Measurements from ENCODE around the gene SYT6. TPM values are rescaled to one million over a fixed set of nuclear protein-coding genes. Genes with fewer than 3 reads are reported as not detected.
A peak's percentile ranks its signal among the peaks of the same experiment; 100 is the strongest.

SYT6 gene
- total RNA-seq, 2 experiments from 2014 or later: not detected

DNA sequence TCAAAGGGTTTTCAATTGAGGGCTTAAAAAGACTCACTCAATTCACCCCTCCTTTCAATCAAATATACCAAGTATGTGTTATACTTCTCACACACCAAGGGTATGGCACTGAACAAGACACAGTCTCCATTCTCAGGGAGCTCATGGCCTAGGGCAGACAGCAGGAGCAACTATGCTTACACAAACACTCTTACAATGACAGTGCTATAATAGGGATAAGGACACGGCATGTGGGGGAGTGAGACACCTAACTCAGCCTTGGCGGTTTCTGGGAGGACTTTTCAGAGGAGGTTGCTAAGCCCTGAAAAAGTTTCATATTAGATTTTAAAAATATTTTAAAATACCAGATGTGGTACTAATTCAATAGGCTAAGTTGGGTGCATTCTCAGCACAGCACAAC, 22.7 kb upstream of the SYT6 start:
- H3K4me3 Mint-ChIP-seq: no peak overlapping the region
- no peaks in the 10 kb centered on the region for H3K36me3 Mint-ChIP-seq
- no peaks in the 10 kb centered on the region for H3K9me3 Mint-ChIP-seq
- ChIA-PET POLR2A (no interaction called here), CTCF (interaction anchor here (1.7 kb wide), 1 partner anchor 107 kb away, joined by 5 read pairs; no protein-coding TSS in a partner anchor)
- no peaks in the 10 kb centered on the region for H3K4me1 Mint-ChIP-seq (ENCODE audit: low read depth)
- intact Hi-C loops (cut with micrococcal nuclease): no loop called here
- DNase-seq: no peak
- H3K27me3 Mint-ChIP-seq: no peaks in the 10 kb centered on the region
- H3K27ac Mint-ChIP-seq: no peak overlapping the region

DNA sequence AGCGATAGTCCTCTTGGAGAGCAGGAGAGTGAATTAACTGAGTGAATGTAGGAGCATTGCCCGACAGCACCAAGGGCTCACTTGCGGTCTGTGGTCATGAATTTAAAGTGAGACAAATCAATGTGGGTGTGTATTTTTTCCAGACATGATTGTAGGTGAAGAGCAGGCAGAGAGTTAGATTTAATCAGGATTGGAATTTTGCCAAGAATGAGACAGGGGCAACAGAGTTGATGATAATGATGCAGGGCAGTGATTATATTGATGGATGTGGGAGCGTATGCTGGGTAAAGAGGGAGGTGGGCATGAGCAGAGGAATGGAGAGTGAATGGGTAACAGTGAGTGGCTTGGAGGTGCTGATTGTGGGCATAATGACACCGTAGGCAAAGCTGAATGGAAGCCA, 20.0 kb upstream of the SYT6 start:
- intact Hi-C loops (cut with micrococcal nuclease): no loop called here
- no peak overlapping the region for H3K27ac Mint-ChIP-seq
- no peaks in the 10 kb centered on the region for H3K9me3 Mint-ChIP-seq
- ChIA-PET CTCF (no interaction called here), POLR2A (no interaction called here)
- H3K36me3 Mint-ChIP-seq: no peaks in the 10 kb centered on the region
- H3K4me1 Mint-ChIP-seq (ENCODE audit: low read depth): no peaks in the 10 kb centered on the region
- H3K4me3 Mint-ChIP-seq: no peak overlapping the region
- DNase-seq: no peak
- H3K27me3 Mint-ChIP-seq: no peaks in the 10 kb centered on the region

- ChIA-PET CTCF (no interaction called here), POLR2A (no interaction called here)
- intact Hi-C loops (cut with micrococcal nuclease): no loop called here
- H3K9me3 Mint-ChIP-seq: no peaks in the 10 kb centered on the region
- H3K4me3 Mint-ChIP-seq: no peak overlapping the region
- no peak overlapping the region for H3K27ac Mint-ChIP-seq
- no peaks in the 10 kb centered on the region for H3K27me3 Mint-ChIP-seq
- H3K36me3 Mint-ChIP-seq: no peaks in the 10 kb centered on the region
- H3K4me1 Mint-ChIP-seq (ENCODE audit: low read depth): peaks cover 3% of the 10 kb centered on the region
- no peak for DNase-seq
Observed at GRCh38 chr1:114169509-114169908, 15.8 kb upstream of the SYT6 start.

DNA sequence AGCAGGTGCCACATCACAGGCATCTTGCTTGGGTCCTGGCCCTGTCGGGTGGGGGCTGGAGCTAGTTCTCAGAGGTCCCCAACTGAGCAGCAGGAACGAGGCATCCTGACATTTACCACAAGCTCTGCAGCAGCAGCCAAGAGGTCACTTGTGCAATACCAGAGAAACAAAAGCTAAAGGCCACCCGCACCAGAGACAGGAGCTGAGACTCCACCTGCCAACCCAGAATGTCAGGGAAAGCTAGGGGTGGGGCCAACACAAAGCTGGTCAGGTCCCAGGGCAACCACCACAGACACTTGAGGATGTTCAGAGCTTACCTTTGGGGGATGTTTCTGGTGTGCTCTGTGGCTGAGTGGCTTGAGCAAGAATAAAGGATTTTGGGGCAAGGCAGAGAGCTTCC, 13.6 kb upstream of the SYT6 start:
- ChIA-PET CTCF (interaction anchor here (1.0 kb wide), 1 partner anchor 116 kb away, joined by 3 read pairs; no protein-coding TSS in a partner anchor), POLR2A (no interaction called here)
- Mint-ChIP-seq H3K27me3 (peaks cover 5% of the 10 kb centered on the region), H3K27ac (no peak overlapping the region), H3K9me3 (no peaks in the 10 kb centered on the region), H3K4me3 (no peak overlapping the region), H3K4me1 (ENCODE audit: low read depth) (peaks cover 3% of the 10 kb centered on the region), H3K36me3 (no peaks in the 10 kb centered on the region)
- intact Hi-C loops (cut with micrococcal nuclease): no loop called here
- DNase-seq: no peak

DNA sequence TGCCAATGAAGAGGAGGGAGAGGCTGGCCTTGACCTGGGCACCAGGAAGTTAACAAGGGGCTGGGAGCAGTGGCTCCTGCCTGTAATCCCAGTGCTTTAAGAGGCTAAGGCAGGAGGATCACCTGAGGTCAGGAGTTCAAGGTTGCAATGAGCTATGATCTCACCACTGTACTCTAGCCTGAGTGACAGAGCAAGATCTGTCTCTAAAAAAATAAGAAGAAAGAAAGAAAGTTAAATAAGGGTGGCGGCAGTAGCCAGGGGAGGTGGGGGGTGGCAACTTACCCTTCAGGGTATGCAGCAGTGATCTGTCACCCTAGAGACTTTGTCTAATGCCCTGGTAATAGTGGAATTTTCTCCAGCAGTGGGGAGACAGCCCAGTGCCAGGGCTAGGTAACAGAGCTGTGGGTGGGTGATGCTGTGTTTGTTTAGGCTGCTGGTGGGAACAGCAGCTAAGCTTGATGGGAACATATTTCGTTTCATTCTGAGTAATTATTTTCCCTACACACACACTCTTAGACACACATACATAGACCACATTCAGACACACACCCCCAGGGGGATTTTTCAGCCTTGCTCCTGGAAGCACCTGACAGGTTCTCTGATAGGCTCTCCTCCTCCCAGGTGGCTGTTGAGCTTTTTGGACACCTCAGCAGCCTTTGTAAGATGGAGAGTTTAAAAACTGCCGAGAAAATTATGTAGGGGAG, 11.3 kb upstream of the SYT6 start:
- H3K27ac Mint-ChIP-seq: no peak overlapping the region
- H3K9me3 Mint-ChIP-seq: no peaks in the 10 kb centered on the region
- ChIA-PET POLR2A (no interaction called here), CTCF (no interaction called here)
- no peaks in the 10 kb centered on the region for H3K36me3 Mint-ChIP-seq
- H3K27me3 Mint-ChIP-seq: peaks cover 11% of the 10 kb centered on the region
- H3K4me3 Mint-ChIP-seq: no peak overlapping the region
- H3K4me1 Mint-ChIP-seq (ENCODE audit: low read depth): peaks cover 3% of the 10 kb centered on the region
- intact Hi-C loops (cut with micrococcal nuclease): no loop called here
- peak; percentile 36 for DNase-seq

DNA sequence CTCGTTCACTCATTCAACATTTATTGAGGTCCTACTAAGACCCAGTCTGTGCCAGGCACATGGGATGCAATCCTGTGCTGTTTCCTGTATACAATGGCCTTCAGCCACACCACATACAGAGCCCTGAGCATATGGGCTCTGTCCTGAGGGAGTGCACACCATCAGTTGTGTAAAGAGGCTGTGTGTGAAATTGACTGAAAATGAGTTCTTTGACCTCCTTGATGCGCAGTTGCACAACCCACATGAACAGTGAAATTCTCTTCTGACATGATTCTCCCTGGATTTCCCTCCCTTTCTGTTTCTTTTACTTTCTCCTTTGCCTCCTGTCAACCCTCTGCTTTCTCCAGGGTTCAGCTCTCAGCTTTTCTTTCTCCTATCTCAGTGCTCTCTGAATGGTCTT, 6.3 kb upstream of the SYT6 start:
- intact Hi-C loops (cut with micrococcal nuclease): no loop called here
- Mint-ChIP-seq H3K4me1 (ENCODE audit: low read depth) (no peaks in the 10 kb centered on the region), H3K4me3 (no peak overlapping the region), H3K9me3 (no peaks in the 10 kb centered on the region), H3K27me3 (peaks cover 32% of the 10 kb centered on the region), H3K27ac (no peak overlapping the region), H3K36me3 (no peaks in the 10 kb centered on the region)
- DNase-seq: no peak
- CTCF ChIA-PET: no interaction called here
- POLR2A ChIA-PET: no interaction called here

DNA sequence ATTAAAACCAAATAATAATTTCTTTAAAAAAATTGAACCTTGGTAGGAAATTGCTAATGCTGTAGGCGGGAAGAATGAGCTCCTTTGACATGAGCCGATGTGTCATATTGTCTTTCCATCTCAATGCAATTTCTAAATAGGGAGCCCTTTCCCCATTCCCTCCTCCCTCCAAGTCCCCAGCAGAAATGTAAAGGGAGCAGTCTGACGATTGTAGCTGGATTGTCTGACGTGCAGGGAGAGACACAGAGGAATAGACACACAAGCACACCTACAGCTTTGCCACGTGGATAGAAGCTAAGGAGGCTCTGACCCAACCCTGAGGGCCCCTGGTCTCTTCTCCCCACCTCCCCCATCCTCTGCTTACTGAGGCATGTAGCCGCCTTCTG, 3.6 kb upstream of the SYT6 start:
- ChIA-PET CTCF (interaction anchor here (1.9 kb wide), 1 partner anchor 125 kb away, joined by 5 read pairs; no protein-coding TSS in a partner anchor), POLR2A (no interaction called here)
- H3K36me3 Mint-ChIP-seq: no peaks in the 10 kb centered on the region
- H3K27me3 Mint-ChIP-seq: peaks cover 39% of the 10 kb centered on the region
- H3K4me1 Mint-ChIP-seq (ENCODE audit: low read depth): peaks cover 9% of the 10 kb centered on the region
- intact Hi-C loops (cut with micrococcal nuclease): no loop called here
- H3K27ac Mint-ChIP-seq: no peak overlapping the region
- DNase-seq: no peak
- H3K4me3 Mint-ChIP-seq: no peak overlapping the region
- H3K9me3 Mint-ChIP-seq: no peaks in the 10 kb centered on the region

DNA sequence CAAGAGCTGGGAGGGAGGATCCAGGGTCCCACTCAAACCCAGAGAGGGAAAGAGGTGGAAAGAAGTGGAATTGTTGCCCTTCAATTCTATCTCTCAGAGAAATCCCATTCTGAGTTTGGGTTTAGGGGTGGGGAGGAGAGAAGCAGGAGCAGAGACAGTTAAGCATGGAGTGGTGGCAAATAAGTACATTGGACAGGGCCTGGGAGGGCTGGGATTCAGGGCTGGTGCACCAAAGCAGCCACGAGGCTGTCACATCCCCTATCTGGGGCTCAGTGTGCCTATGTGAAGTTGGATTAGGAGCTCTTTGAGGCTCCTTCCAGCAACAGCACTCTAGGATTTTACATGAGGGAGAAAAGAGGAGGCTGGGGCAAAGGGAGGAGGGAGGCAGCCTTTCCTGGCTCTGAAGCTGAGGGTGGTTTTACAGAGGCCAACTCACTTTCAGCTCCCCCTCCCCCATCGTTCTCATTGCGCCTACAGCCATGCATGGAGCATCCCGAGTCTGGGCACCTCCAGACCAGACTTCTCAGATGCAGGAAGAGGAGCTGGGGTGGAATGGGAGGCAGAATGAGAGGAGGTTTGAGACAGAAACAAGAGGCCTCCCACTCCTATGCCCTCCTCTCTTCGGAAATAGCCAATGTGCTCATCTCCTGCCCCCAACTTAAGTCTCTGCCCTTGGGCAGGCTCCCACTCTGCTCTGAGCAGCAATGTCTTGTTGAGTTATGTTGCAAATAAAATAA, 3.0 kb upstream of the SYT6 start:
- Mint-ChIP-seq H3K27ac (no peak overlapping the region), H3K9me3 (no peaks in the 10 kb centered on the region), H3K4me3 (no peak overlapping the region), H3K27me3 (peaks cover 44% of the 10 kb centered on the region), H3K4me1 (ENCODE audit: low read depth) (peaks cover 9% of the 10 kb centered on the region), H3K36me3 (no peaks in the 10 kb centered on the region)
- no peak for DNase-seq
- ChIA-PET POLR2A (no interaction called here), CTCF (interaction anchor here (1.9 kb wide), 1 partner anchor 126 kb away, joined by 5 read pairs; no protein-coding TSS in a partner anchor)
- intact Hi-C loops (cut with micrococcal nuclease): no loop called here

- Mint-ChIP-seq H3K4me3 (no peak overlapping the region), H3K27me3 (peaks cover 52% of the 10 kb centered on the region), H3K9me3 (no peaks in the 10 kb centered on the region), H3K4me1 (ENCODE audit: low read depth) (peaks cover 9% of the 10 kb centered on the region), H3K36me3 (no peaks in the 10 kb centered on the region), H3K27ac (no peak overlapping the region)
- no peak for DNase-seq
- ChIA-PET CTCF (interaction anchor here (1.9 kb wide), 1 partner anchor 127 kb away, joined by 9 read pairs; no protein-coding TSS in a partner anchor), POLR2A (no interaction called here)
- intact Hi-C loops (cut with micrococcal nuclease): no loop called here
Observed at GRCh38 chr1:114155706-114156105, 2.0 kb upstream of the SYT6 start.

DNA sequence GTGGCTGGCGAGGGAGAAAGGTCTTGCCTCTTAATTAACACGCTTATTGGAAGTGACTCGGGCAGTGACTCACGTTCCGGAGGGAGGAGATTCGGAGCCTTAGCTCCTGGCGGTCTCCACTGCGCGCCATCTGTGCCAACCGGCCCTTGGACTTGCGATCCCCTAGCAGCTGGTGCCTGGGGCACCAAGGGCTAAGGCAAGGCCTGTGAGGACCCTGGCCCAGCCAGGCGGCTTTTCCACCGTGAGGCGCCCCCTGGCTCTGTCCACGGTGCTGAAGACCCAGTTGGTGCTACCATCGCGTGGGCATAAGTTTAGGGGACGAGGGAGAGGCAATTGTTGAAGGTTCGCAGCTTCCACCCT, 1.3 kb upstream of the SYT6 start:
- Mint-ChIP-seq H3K4me3 (peak overlapping the region; percentile 3), H3K27ac (no peak overlapping the region), H3K4me1 (ENCODE audit: low read depth) (peaks cover 9% of the 10 kb centered on the region), H3K9me3 (no peaks in the 10 kb centered on the region), H3K36me3 (no peaks in the 10 kb centered on the region), H3K27me3 (peaks cover 55% of the 10 kb centered on the region)
- ChIA-PET CTCF (interaction anchor here (0.8 to 1.9 kb wide), 3 partner anchors 66 to 176 kb away, joined by 3 to 9 read pairs (median 3); partner anchors contain the start of gene OLFML3), POLR2A (no interaction called here)
- intact Hi-C loops (cut with micrococcal nuclease): no loop called here
- peak; percentile 30 for DNase-seq

DNA sequence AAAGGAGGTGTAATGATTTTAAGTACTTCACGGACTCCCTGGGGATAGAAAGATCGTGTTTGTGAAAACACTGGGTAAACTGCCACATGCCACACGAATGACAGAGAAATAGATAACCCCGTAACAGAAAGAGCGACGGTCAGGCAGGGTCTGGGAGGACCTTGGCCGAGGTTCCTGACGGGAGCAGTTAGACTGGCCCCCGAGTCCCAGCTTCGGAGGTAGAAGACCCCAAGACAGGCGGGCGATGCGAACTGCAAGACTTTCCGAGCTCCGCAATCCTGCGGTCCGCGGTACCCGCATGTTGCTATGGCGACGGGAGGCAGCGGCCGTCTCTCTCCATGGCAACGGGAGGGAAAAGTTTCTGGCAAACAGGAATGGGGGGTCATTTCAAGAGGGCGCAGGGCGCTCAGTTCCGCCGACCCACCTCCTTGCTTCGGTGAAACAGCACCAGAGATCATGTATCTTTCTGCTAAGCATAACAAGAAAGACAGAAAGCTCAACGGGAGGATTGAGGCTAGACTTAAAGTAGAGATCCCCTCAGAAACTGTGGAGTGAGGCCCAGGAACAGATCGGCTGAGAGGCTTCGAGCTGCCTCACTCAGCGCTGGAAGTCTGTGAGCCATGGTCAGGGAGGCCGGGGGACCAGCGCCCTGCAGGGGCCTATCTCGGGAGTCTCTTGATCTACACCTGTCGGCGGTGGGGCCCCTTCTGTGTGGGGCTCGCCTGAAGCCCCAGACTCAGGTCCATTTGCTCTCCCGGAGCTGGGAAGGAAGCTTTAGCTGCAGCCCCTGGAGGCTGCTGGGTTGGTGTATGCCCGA, 685 bp upstream of the SYT6 start:
- ChIA-PET POLR2A (no interaction called here), CTCF (interaction anchor here (0.8 to 1.9 kb wide), 3 partner anchors 65 to 175 kb away, joined by 3 to 9 read pairs (median 3); partner anchors contain the start of gene OLFML3)
- Mint-ChIP-seq H3K27me3 (peaks cover 57% of the 10 kb centered on the region), H3K9me3 (no peaks in the 10 kb centered on the region), H3K36me3 (no peaks in the 10 kb centered on the region), H3K4me3 (peak overlapping the region; percentile 3), H3K4me1 (ENCODE audit: low read depth) (peaks cover 9% of the 10 kb centered on the region), H3K27ac (no peak overlapping the region)
- intact Hi-C loops (cut with micrococcal nuclease): no loop called here
- no peak for DNase-seq

- peaks cover 68% of the 10 kb centered on the region for H3K27me3 Mint-ChIP-seq
- POLR2A ChIA-PET: no interaction called here
- H3K4me3 Mint-ChIP-seq: no peak overlapping the region
- no peaks in the 10 kb centered on the region for H3K36me3 Mint-ChIP-seq
- peaks cover 9% of the 10 kb centered on the region for H3K4me1 Mint-ChIP-seq (ENCODE audit: low read depth)
- DNase-seq: peak; percentile 21
- intact Hi-C loops (cut with micrococcal nuclease): no loop called here
- CTCF ChIA-PET: interaction anchor here (0.9 to 1.0 kb wide), 3 partner anchors 60 to 317 kb away, joined by 3 read pairs; no protein-coding TSS in a partner anchor
- no peak overlapping the region for H3K27ac Mint-ChIP-seq
- H3K9me3 Mint-ChIP-seq: no peaks in the 10 kb centered on the region
Observed at GRCh38 chr1:114152508-114153260, 985 bp downstream of the SYT6 start.

Measured in activated CD4-positive, alpha-beta memory T cell treated with anti-CD3 and anti-CD28 coated beads for 36 hours (primary cell).